Measurements from ENCODE around the gene POU2F1. TPM values are rescaled to one million over a fixed set of nuclear protein-coding genes. Genes with fewer than 3 reads are reported as not detected.

The POU2F1 gene
- total RNA-seq, 1 donor from 2014 or later: 7.2 TPM

DNA sequence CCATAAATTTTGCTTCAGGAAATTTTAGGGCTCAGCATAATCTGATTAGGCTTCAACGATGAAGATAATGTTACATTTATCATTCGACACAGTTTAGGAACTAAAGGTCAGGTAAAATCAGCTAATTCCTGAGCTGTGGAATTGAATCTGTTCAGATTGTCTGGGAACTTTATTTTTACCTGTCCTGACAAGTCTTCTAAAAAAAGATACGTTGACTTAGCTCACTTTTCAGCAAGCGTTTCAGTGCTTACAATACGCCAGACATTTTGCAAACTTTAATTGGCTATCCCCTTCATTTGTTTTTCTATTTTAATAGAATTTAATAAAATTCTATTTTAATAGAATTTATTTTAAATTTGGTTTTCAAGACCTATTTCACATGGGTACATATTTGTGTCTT is 57.8 kb downstream of the POU2F1 start:
- DNase-seq (ENCODE audit: low read depth): no peak

DNA sequence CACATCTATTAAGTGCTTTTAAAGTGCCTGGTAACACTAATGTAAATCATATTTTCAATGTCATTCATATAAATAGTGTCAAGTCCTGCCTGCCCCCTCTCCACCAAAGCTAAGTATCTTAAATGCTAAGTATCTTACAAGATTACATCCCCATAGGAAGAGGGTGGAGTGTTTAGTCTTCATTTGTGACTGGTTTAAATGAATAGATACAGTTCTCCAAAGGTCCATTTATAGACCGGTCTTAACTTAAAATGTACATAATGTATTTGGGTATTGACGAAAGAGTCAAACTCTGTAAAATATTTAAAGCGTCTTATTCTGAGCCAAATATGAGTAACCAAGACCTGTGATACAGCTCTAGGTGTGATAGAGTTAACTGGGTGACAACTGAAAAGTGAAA is 60.2 kb downstream of the POU2F1 start:
- no peak overlapping the region for H3K4me3 ChIP-seq (ENCODE audit: low read depth, low read length)
- no peak for DNase-seq (ENCODE audit: low read depth)
- TF ChIP-seq, protein P1, sequence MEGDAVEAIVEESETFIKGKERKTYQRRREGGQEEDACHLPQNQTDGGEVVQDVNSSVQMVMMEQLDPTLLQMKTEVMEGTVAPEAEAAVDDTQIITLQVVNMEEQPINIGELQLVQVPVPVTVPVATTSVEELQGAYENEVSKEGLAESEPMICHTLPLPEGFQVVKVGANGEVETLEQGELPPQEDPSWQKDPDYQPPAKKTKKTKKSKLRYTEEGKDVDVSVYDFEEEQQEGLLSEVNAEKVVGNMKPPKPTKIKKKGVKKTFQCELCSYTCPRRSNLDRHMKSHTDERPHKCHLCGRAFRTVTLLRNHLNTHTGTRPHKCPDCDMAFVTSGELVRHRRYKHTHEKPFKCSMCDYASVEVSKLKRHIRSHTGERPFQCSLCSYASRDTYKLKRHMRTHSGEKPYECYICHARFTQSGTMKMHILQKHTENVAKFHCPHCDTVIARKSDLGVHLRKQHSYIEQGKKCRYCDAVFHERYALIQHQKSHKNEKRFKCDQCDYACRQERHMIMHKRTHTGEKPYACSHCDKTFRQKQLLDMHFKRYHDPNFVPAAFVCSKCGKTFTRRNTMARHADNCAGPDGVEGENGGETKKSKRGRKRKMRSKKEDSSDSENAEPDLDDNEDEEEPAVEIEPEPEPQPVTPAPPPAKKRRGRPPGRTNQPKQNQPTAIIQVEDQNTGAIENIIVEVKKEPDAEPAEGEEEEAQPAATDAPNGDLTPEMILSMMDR (conservative IDR thresholded peaks at IDR 0.05; ENCODE audit: low read depth, low read length): no peak

More for the DNA sequence above, 57.8 kb downstream of the POU2F1 start:
- H3K4me3 ChIP-seq (ENCODE audit: low read depth, low read length): no peak overlapping the region
- TF ChIP-seq, protein P1 (conservative IDR thresholded peaks at IDR 0.05; ENCODE audit: low read depth, low read length): no peak

DNA sequence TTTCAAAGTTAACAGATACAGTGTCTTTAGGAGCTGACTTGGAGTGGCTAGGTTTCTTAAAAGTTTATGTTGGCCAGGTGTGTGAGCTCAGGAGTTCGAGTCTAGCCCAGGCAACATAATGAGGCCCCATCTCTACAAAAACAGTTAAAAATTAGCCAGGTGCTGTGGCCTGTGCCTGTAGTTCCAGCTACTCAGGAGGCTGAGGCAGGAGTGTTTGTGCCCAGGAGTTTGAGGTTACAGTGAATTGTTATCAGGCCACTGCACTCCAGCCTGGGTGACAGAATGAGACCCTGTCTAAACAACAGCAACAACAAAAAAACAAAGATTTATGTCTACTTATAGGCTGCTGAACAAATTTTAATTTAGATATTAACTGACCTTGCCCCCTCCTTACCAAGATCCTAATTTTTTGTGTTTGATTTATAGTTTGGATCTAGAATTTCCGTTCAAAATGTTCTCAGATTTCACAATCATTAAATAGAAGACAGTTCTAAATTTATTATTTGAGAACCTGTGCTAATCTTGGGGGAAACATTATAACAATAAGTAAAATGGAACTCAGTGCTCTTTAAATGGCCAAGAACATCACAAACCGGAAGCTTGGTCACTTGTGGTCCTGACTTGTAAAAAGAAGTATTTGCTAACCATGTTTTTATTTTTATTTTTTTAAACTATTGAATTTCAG is 67.8 kb downstream of the POU2F1 start:
- DNase-seq (ENCODE audit: low read depth): no peak

DNA sequence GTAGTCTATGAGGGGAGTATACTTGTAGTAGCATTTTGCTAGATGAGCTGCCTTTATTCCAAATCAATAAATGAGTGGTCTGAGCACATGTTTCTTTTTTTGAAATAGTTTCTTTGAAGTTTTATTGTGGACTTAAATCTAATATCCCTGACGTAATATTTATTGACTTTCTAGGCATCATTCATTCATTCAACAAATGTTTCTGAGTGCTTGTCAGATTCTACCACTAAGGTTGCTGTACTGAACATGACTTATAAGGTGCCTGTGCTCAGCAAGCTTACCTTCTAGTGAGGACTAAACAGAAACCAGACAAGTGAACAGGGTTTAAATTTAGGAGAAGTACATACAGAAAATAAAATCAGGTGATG is 68.4 kb downstream of the POU2F1 start:
- no peak overlapping the region for H3K4me3 ChIP-seq (ENCODE audit: low read depth, low read length)
- TF ChIP-seq, protein P1 (conservative IDR thresholded peaks at IDR 0.05; ENCODE audit: low read depth, low read length): no peak

More for the DNA sequence above, 67.8 kb downstream of the POU2F1 start:
- TF ChIP-seq, protein P1 (conservative IDR thresholded peaks at IDR 0.05; ENCODE audit: low read depth, low read length): no peak
- H3K4me3 ChIP-seq (ENCODE audit: low read depth, low read length): no peak overlapping the region

DNA sequence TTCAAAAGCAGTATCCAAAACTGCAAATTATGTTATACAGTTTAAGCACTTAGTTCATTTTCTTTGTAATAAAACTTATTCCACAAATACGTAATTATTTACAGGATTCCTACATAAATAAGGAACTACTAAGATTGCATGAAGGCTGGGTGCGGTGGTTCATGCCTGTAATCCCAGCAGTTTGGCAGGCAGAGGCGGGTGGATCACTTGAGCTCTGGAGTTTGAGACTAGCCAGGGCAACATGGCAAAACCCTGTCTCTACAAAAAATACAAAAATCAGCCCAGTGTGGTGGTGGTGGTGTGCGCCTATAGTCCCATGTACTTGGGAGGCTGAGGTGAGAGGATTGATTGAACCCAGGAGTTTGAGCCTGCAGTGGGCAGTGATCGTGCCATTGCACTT is 69.3 kb downstream of the POU2F1 start:
- TF ChIP-seq, protein P1 (conservative IDR thresholded peaks at IDR 0.05; ENCODE audit: low read depth, low read length): no peak
- no peak for DNase-seq (ENCODE audit: low read depth)
- H3K4me3 ChIP-seq (ENCODE audit: low read depth, low read length): no peak overlapping the region

More for the DNA sequence above, 68.4 kb downstream of the POU2F1 start:
- no peak for DNase-seq (ENCODE audit: low read depth)

DNA sequence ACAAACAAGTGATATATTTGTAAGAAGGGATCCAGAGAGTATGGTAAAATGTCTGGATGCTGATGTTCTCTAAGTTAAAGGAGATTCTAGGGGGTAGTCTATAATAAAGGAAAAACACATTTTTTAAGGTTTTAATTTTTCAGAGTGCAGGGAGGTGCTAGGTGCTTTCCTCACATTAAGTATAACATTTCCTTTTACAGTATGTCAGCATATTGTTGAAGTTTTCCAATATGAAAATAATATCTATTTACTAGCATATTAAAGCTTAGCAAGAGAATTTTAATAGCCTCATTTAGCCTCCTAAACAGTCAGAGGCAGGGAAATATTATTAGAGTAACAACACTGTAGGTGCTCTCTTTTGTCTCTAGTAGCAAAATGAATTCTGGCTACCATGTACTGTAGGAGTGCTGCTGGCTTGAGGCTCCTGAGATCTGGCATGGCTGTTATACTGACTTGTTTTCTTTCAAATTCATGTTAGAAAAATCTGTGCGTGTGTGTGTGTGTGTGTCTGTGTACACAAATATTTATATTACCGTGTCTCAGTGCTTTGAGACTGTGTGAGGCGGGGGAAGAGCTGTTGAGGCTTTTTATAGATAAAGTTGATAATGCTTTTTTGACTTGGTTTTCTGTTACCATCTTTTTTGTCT is 71.0 kb downstream of the POU2F1 start:
- no peak for DNase-seq (ENCODE audit: low read depth)
- TF ChIP-seq, protein P1 (conservative IDR thresholded peaks at IDR 0.05; ENCODE audit: low read depth, low read length): no peak
- H3K4me3 ChIP-seq (ENCODE audit: low read depth, low read length): no peak overlapping the region

DNA sequence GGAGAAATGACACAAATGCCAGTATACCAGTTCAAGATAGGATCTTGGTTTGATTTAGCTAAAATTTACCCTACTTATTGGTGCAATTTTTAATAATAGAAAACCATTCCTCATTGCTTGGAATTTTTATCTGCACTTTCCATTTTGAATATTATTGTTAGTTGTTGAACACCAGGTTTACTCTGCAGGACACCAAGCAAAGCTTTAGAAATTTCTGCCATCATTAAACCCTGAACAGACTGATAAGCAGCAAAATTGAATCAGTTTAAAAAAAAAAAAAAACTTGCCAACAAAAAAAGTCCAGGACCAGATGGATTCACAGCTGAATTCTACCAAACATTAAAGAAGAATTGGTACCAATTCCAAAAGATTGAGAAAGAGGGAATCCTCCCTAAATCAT is 71.5 kb downstream of the POU2F1 start:
- TF ChIP-seq, protein P1 (conservative IDR thresholded peaks at IDR 0.05; ENCODE audit: low read depth, low read length): no peak
- no peak overlapping the region for H3K4me3 ChIP-seq (ENCODE audit: low read depth, low read length)
- no peak for DNase-seq (ENCODE audit: low read depth)
